GM18858 (cell line): Measurements from ENCODE around the gene ACP4.
"Not testable (repeated sequence)": the region's sequence is repeated elsewhere in the genome, so short reads cannot be mapped to it uniquely, and the experiment has no call there.

Source experiments
- ATAC-seq: cut with Tn5 transposase; IDR thresholded peaks from one replicate; pipeline ENCODE4 v1.9.1; 2021; ENCODE audit not compliant: unreplicated experiment

Gene ACP4

DNA sequence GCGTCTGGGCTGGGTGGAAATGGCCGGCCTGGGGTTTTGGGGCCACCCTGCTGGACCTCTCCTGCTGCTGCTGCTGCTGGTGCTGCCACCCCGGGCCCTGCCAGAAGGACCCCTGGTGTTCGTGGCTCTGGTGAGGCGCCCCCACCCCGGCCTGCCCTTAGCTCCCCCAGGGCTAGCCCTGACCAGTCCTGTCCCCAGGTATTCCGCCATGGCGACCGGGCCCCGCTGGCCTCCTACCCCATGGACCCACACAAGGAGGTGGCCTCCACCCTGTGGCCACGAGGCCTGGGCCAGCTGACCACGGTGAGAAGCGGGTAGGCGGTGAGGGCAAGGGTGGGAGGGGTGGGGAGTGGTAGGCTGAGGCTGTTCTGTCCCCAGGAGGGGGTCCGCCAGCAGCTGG lies at the start of gene ACP4:
TSS of gene ACP4 (plus strand) at position 20 of the 400 bp plus-strand sequence. CDS start at position 20, 0 bp downstream.
- no peak for ATAC-seq

GRCh38 chr19:50741179-50741933 lies 48.9 kb upstream of the ACP4 start:
- ATAC-seq, result no peak

- ATAC-seq, result no peak
Observed at GRCh38 chr19:50743537-50743936, 46.7 kb upstream of the ACP4 start.

- no peak for ATAC-seq
Observed at GRCh38 chr19:50745221-50745620, 45.0 kb upstream of the ACP4 start.

DNA sequence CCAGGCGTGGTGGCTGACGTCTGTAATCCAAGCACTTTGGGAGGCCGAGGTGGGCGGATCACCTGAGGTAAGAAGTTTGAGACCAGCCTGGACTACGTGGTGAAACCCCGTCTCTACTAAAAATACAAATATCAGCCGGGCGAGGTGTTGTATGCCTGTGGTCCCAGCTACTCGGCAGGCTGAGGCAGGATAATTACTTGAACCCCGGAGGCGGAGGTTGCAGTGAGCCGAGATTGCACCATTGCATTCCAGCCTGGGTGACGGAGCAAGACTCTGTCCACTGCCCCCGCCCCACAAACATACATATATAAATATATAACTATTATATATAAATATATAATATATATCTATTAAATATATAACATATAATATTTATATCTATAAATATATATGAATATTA lies 43.1 kb upstream of the ACP4 start:
- not testable (repeated sequence) for ATAC-seq

DNA sequence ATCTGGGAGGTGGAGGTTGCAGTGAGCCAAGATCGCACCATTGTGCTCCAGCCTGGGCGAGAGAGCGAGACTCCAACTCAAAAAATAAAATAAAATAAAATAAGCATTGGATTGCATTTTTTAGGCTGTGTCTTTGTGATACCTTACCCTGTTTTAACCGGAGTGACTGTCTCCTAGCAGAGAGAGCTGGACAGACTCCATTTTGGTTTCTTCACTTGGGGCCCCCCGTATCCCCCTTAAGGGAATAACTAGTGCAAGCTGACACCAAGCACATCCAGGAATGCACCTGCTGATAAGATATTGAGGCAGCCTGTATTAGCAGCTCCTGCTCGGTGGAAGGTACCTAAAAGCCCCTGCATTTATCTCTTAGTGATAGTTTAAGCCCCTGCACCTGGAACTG lies 40.7 kb upstream of the ACP4 start:
- no peak for ATAC-seq

GRCh38 chr19:50750010-50750409 lies 40.2 kb upstream of the ACP4 start:
- ATAC-seq, result no peak

- no peak for ATAC-seq
Observed at GRCh38 chr19:50753879-50754278, 36.3 kb upstream of the ACP4 start.

DNA sequence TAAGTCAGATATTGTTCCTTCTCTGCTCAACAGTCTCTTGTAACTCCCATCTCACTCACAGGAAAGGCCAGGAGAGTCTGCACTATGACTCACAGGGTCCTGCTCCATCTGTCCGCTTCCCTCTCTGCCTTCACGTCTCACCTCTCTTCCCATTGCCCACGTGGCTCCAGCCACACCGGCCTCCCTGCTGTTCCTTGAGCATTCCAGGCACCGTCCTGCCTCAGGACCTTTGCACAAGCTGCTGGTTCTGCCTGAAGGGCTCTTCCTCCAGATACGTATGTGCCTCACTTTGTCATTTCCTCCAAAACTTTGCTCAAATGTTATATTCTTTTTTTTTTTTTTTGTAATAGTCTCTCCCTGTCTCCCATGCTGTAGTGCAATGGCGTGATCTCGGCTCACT lies 34.0 kb upstream of the ACP4 start:
- not testable (repeated sequence) for ATAC-seq

GRCh38 chr19:50757624-50758023 lies 32.6 kb upstream of the ACP4 start:
- not testable (repeated sequence) for ATAC-seq

GRCh38 chr19:50759076-50759475 lies 31.1 kb upstream of the ACP4 start:
- not testable (repeated sequence) for ATAC-seq

DNA sequence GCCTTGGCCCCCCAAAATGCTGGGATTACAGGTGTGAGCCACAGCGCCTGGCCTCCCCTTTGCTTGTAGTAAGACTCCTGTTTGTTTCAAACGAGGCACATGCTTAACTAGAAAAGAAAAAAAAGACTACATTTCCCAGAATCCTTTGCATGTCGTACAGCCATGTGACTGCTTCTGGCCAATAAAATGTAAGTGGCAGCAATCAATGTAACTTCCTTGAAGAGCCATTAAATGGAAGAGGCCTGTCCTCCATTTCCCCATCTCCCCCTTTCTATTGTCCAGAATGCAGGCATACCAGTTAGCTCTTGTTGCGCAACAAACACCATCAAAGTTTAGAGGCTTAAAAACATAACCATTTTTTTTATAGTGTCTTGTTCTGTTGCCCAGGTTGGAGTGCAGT lies 30.3 kb upstream of the ACP4 start:
- ATAC-seq, result no peak

- not testable (repeated sequence) for ATAC-seq
Observed at GRCh38 chr19:50761501-50761900, 28.7 kb upstream of the ACP4 start.

GRCh38 chr19:50763521-50763920 lies 26.7 kb upstream of the ACP4 start:
- not testable (repeated sequence) for ATAC-seq

- no peak for ATAC-seq
Observed at GRCh38 chr19:50764409-50764808, 25.8 kb upstream of the ACP4 start.

- ATAC-seq, result not testable (repeated sequence)
Observed at GRCh38 chr19:50766746-50767145, 23.5 kb upstream of the ACP4 start.

GRCh38 chr19:50767263-50767662 lies 23.0 kb upstream of the ACP4 start:
- ATAC-seq, result not testable (repeated sequence)

DNA sequence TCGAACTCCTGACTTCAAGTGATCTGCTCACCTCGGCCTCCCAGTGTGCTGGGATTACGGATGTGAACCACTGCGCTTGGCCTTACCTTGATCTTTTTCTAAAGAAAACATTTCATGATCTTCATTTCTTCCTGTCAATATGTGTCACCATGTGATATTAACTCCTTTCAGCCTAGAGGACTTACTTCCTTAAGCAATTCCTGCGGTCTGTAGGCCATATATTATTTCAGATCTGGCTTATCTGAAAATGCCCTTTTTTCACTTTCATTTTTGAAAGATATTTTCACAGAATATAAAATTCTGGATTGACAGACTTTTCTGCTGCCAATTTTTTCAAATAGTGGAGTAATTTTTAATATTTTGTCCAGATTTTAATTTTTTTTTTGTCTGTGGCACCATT lies 21.9 kb upstream of the ACP4 start:
- no peak for ATAC-seq

DNA sequence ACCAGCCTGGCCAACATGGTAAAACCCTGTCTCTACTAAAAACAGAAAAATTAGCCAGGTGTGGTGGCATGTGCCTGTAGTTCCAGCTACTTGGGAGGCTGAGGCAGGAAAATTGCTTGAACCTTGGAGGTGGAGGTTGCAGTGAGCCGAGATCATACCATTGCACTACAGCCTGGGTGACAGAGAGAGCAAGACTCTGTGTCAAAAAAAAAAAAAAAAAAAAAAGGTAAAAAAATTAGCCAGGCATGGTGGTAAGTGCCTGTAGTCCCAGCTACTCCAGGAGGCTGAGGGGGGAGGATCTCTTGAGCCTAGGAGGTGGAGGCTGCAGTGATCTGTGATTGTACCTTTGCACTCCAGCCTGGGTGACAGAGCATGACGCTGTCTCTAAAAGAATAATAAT lies 20.1 kb upstream of the ACP4 start, which contains the start of gene GPR32:
TSS of gene GPR32 (plus strand) at position 301 of the 400 bp plus-strand sequence. CDS start 137 bp downstream, outside the sequence.
- ATAC-seq, result not testable (repeated sequence)

- no peak for ATAC-seq
Observed at GRCh38 chr19:50770888-50771287, 19.3 kb upstream of the ACP4 start.

DNA sequence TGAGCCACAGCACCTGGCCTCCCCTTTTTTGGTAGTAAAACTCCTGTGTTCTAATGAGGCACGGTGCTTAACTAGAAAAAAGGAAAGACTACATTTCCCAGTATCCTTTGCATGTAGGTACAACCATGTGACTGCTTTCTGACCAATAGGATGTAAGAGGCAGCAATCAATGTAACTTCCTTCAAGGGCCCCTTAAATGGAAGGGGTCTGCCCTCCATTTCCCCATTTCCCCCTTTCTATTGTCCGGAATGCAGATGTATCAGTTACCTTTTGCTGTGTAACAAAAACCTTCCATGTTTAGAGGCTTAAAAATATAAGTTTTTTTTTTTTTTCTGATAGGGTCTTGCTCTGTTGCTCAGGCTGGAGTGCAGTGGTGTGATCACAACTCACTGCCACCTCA lies 17.7 kb upstream of the ACP4 start:
- no peak for ATAC-seq

- not testable (repeated sequence) for ATAC-seq
Observed at GRCh38 chr19:50772912-50773311, 17.3 kb upstream of the ACP4 start.

GRCh38 chr19:50773454-50773853 lies 16.8 kb upstream of the ACP4 start:
- ATAC-seq, result not testable (repeated sequence)
